ENCODE results near the gene SRRM4.

The SRRM4 gene

DNA sequence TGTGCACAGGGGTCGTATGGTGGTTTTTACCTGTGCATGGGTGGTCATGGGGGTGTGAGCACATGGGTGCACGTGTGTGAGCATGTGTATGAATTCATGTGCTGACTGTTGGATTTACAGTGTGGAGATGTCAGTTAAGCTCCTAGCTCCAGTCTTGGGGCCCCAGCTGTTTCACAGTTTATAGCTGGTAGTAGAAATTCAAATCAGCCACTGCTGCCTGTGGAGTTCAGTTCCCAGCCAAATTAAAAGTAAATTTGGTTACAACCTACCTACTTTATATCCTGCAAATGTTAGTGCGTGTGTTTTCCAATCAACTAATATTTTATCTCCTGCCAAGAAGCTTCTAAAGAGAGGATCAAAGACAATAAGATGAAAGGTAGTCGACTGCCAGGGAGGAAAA is 141.4 kb downstream of the SRRM4 start:
- DNase-seq, result no peak

DNA sequence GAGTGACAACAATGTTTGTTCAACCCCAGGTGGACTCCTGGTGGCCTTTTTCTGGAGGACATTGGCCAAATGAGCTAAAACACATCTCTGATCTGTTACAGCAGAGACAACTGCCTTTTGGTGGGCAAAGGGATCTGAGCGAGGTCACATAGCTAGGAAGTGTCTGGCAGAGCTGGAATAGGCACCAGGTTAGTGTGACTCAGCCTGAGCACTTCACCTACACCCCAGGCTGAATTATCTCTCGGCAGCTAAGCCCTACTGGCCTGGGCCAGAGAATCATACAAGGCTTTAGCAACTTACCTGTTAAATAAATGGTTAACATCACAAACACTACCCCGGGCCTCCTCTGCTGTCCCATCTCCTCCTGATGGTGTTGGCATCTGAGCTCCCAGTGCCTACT is 147.2 kb downstream of the SRRM4 start:
- no peak for DNase-seq

DNA sequence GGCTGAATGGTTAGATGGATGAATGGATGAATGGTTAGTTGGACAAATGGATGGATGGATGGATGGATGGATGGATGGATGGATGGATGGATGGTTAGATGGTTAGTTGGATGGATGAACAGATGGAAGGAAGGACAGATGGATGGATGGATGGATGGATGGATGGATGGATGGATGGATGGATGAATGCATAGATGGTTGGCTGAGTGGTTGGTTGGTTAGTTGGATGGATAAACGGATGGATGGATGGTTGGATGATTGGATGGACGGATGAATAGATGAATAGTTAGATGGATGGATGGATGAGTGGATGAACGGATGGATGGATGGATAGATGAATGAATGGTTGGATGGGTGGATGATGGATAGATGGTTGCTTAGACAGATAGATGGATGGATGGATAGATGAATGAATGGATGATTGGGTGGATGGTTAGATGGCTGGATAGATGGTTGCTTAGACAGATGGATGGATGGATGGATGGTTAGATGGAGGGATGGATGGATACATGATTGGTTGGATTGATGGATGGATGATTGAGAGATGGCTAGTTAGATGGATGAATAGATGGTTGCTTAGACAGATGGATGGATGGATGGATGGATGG is 148.6 kb downstream of the SRRM4 start:
- DNase-seq, result no peak

DNA sequence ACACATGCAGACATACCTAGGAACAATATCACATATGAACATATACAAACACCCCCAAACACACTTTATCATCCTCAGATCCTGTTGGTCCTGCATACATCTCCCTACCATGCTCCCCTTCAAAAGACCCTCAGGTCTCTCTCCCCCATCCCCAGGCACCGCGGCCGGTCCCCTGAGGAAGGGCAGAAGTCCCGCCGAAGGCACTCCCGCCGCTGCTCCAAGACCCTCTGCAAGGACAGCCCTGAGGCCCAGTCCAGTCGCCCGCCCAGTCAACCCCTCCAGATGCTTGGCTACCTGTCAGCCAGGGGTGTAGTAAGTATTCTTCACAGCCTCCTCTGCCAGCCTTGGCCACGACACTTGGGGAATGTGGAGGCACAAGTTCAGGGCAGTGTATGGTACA is 149.2 kb downstream of the SRRM4 start:
- no peak for DNase-seq

DNA sequence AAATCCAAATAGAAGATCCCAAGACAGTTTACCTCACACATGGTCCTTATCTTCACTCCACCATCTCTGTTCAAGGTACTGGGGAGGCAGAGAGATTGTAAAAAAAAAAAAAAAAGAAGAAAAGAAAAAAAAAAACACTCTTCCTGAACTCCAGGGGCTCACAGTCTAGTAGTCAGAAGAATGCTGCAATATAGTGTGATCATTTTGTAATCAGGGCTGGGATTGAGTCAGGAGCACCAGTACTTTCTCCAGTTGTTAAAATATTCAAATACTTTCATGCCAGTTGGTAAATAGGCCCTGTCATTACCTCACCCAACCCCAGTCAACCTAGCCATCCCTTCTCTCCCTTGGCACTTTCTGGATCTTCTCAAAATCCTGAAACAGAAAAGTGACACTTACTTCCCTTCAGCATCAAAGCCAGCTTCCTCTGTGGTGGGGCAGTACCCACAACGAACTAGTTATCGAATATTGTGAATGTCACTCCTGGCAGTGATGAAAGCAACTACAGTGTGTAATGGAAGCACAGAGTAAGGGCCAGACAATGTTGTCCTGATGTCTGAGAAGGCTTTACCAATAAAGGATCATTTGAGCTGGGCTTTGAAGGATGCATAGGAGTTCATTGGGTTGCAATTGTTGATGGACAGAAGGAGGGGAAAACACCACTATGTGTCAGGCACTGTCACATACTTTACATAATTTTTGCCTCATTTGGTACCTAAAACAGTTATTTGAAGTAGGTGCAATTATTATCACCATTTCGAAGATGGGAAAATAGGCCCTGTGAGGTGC is 153.1 kb downstream of the SRRM4 start:
- no peak for DNase-seq

DNA sequence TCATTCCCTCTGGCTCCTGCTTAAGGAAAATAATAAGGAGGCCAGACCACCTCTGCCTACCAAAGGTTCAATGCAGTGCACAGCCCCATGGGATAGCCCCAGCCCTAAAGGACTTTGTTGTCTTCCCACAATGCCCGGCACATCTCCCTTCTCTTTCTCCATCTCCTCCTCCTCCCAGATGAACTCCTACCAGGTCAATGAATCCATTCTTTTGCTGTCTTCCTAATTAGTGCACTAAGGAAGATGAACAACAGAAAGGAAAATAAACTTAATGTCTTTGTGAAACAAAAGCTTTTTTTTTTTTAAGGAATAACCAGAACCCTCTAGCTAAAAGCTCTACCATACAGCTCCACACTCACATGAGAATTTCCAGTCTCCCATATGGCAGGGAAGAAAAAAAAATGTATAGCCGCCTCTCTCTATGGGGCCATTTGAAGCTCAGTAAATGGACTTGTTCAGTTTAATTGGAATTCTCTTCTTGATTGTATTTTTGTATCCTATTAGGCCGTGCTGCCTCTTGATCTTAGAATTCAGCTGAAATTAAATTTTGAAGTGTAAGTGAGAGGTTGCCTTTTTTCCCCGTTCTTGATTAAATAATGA is 155.6 kb downstream of the SRRM4 start:
- DNase-seq, result no peak

DNA sequence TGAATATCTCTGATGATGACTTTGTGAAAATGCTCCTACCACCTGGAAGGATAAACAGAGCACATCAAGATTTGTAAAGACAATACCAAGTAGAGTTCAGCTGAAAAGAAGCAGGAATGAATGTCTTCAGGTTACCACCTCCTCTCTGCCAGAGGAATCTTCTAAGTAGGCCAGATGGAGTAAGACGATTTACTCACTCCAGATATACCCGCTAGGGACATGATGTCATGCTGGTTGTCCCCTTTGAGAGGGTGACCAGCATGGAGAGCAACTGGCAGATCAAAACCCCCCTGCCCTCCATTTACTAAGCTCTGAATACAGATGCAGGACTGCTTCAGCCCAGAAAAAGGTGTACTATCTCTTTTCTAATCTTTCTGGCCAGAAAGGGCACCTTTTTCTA is 158.1 kb downstream of the SRRM4 start:
- DNase-seq, result no peak

DNA sequence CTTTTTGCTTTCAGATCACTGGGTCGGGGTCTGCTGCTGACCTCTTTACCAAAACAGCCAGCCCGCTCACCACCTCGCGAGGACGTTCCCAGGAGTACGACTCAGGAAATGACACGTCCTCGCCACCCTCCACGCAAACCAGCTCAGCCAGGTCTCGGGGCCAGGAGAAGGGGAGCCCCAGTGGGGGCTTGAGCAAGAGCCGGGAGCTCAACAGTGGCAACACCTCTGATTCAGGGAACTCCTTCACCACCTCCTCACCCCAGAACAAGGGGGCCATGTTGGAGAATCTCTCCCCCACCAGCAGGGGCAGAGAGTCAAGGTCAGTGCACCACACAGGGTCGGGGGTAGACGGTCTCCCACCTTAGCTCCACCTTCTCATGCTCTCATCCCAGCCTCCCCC is 164.0 kb downstream of the SRRM4 start:
- DNase-seq, result no peak

DNA sequence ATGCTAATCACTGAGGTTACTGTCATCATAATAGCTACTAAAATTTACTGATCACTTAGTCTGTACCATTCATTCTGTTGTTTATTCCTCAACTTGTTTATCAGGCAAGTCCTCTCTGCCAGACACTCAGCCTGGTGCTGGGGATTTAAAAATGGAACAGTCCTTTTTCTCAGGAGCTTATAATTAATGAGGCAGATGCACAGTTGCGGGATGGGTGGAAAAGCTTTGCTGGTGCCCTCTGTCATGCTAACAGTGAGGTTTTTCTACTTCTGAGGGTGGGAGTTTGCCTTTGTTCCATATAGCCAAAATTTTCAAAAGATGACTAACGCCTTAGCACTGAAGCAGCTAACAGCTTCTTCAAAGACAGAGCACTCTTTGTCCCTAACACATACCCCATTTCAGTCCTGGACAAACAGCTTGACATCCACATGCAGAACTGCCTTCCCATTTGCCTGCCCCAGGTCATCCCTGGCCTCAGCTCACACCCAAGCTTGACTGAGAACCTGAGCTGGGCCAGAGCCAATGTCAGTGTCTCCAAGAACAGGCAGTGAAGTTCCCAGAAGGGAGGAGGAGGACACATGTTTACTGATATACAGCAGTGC is 166.6 kb downstream of the SRRM4 start:
- no peak for DNase-seq

DNA sequence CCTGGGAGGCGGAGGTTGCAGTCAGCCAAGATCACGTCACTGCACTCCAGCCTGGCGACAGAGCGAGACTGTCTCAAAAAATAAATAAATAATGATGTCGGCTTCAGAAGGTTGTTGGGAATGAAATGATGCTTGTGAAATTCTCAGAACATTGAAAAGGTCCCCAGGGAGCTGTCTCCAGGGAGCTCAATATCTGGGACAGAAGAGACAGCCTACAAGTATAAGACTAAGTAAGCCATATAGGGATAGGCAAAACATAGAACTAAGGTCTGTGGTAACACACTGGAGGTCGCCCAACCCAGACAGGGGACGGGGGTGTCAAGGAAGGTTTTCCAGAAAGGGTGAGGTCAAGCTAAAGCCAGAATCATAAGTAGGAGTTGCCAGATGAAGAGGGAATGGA is 167.9 kb downstream of the SRRM4 start:
- no peak for DNase-seq

DNA sequence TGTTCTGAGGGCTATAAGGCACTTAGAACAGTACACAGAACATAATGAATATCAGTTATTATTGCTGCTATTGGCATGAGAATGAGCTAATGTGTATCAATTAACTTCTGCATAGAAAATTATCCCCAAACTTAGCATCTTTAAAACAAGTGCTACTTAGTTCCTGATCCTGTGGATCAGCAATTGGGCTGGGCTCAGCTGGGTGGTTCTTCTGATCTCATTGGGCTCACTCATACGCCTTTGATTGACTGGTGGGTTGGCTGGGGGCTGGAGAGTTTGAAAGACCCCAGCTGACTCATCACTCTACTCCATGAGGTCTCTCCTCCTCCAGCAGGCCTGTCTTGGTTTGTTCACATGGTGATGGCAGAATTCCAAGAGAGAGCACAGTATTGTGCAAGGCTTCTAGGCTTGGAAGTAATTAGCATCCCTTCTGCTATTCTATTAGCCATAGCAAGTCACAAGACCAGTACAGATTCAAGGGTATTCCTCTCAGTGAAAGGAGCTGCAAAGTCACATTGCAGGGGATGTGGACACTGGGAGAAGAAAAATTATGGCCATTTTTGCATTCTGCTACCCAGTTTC is 170.2 kb downstream of the SRRM4 start:
- DNase-seq, result no peak

DNA sequence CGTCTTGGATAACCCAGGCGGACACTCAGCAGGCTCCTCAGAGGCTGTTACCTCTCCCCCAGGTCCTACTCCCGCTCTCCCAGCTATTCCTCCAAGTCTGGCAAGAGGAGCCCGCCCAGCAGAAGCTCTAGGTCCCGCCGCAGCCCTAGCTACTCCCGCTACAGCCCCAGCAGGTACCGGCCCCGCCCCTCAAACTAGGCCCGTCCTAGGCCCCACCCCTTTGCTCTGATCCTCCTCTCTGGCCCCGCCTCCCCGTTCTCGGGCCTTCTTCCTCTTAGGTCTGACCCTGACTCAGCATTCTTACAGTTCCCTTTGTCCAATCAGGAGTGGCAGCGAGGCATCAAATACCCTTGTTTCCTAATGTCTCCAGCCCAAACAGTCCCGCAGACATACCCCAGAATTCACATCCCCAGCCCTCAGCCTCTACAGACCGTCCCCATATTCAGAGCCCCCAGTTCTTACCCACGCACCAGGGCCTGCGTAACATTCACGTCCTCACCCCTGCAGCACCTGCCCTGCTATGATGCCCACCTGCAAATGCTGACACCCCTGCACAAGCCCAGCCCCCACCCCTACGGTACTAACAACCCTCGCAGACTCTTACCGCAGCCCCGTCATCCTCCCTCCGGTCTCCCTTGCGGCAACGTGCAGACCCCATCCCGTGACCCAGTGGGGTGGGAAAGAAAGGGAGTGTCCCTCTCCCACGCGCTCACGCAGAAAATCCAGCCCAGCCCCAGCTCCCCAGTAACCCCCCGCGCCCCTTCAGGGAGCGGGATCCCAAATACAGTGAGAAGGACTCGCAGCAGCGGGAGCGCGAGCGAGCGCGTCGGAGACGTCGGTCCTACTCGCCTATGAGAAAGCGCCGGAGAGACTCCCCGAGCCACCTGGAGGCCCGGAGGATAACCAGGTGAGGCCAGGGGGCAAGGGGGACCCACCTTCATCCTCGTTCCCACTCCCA is 172.4 kb downstream of the SRRM4 start:
- DNase-seq, result no peak

DNA sequence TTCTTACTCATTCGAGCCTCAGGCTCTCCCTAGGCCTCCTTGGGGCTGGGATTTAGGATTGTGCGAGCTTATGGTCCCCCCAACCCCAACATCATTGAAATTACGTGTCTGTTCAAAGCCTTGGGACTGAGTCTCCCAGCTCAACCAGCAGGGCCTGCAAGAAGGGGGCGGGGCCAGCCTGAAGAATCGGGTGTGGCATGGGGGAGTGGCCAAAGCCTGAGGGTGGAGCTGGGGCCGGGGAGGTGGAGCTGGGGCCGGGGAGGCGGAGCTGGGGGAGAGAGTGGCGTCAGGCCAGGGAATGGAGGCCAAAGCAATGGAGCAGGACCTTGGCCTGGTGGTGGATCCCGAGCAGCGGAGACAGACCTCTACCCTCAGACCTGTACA is 173.1 kb downstream of the SRRM4 start:
- DNase-seq, result no peak

DNA sequence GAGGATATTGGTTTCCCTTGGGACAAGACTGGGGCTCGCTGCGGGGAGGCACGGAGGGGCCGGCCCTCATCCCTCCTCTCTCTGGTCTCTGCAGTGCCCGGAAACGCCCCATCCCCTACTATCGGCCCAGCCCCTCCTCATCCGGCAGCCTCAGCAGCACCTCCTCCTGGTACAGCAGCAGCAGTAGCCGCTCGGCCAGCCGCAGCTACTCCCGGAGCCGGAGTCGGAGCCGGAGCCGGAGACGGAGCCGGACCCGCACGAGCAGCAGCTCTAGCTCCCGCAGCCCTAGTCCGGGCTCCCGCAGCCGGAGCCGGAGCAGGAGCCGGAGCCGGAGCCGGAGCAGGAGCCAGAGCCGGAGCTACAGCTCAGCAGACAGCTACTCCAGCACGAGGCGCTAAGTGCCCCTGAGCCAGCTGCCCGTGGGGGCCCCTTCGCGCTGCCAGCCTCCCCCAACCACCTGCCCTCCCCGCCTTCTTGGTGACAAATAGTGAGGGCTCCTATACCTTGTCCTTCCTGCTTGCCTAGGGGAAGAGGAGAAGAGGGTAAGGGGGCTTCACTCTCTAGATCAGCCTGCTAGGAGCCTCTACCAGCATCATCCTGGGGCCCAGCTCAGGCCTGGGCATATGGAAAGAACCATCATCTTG is 175.2 kb downstream of the SRRM4 start:
- no peak for DNase-seq

DNA sequence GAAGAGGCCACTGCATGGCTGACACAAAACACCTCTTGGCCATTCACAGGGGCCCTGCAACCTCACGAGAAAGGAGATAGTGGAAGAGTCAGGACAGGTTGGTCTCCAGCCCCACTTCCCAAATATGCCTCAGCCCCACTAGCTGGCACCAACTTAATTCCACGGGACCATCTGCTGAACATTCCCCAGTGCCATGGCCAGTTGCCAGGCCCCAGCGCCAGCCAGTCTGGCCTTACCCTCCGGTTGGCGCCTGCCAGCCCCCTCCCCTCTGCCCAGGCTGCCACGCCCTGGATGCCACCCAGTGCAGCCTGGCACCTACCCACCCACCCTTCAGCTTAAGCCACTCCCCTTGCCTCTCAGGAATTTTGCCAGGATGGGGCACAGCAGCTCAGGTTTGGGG is 176.2 kb downstream of the SRRM4 start:
- DNase-seq, result no peak

DNA sequence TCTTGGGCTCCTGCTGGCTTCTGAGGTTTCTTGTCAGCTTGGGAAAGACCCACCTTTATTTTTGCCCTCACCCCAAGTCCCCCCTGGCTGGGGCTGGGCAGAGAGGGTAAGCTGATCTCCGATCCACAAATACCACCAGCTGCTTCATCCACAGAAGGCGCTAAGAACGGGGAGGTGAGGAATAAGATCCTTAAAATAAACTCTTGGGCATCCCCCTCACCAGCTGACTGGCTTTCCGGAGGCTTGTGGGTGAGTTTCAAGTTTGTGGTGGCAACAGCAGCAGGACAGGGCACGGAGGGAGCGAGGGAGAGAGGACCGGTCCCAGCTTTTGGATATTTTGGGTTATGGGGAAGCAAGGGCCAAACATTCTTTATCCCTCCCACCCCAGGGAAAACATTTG is 176.6 kb downstream of the SRRM4 start:
- DNase-seq, result no peak

DNA sequence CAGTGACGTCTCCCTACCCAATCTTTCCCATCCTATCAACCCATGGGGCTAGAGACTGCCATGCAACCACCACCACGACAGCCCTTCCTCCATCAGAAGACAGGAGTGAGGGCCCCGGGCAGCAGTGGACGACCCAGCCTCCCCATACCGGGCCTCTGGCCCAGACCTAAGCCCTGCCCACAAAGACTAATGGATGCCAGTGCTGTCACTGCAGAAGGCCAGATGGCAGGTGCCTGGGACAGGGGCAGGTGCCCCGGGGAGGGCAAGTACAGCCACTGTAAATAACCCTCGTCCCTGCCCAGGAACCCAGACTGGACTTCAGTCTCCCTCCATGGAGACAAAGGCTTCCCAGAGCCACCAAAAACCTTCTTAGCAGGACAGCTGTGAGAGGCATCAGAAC is 177.1 kb downstream of the SRRM4 start:
- no peak for DNase-seq

DNA sequence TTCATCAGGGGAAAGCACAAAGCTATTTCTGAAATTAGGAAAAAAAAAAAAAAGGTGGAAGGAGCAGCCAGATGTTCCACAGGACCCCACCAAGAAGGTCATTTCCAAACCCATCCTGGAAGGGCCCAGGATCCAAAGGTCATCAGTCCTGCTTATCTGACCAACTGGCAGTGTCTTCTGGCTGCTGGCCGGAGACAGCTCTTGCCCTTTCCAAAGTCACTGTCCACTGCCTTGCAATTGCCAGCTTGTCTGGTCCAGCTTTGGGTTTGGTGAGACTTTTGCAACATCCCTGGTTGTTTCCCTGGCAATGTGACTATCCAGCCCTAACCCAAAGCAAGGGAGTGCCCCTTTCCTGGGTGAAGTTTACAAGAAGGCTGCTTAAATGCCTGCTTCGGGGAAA is 178.5 kb downstream of the SRRM4 start:
- no peak for DNase-seq

DNA sequence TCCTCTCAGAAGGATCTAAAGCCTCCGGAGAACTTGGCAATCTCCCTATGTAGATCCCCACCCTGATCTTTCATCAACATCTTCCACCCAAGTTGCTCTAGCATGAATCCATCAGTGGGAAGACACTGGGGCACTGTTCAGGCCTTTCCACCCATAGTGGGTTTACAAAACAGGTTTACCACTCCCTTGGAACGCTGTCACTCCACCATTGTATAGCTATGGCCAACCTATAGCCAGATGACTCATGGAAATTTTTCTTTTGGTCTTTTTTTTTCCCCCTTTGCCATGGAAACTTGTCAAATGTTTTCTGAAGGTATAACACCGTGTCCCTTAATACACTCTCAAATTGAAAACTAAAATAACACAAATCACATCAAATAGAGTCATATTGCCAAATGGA is 186.6 kb downstream of the SRRM4 start:
- DNase-seq, result no peak

DNA sequence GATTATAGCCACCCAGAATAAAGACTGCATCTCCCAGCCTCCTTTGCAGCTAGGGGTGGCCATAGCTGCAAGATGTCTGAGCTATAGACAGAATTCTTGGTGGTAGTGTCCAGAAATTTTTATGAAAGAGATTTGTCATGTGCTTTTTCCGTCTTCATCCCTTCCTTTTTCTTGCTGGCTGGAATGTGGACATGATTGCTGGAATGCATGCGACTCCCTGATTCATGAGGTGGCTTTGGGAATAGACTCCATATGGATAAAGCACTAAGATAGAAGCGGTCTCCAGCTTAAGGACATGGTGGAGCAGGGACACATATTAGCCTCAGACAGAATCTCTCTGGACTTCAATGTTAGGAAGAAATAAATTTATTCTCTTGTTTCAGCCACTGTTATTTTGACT is 187.4 kb downstream of the SRRM4 start:
- DNase-seq, result no peak

DNA sequence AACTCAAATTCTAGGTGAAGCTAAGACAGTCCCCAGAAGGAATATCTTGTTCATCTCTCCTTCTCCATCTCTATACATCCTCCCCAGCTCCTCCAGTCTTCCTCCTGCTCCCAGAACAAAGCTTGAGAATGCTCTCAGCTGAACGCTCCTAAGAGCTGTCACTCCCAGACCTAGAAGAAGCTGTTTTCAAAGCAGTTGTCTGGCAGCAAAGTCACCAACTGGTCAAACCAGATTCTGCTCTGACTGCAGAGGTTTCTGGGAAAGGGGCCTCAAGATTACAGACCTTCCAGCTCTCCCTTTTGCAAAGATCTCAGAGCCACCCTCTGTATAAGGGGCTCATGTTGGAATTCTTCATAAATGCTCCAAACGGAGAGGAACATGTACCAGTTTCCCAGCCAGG is 187.8 kb downstream of the SRRM4 start:
- DNase-seq, result no peak

DNA sequence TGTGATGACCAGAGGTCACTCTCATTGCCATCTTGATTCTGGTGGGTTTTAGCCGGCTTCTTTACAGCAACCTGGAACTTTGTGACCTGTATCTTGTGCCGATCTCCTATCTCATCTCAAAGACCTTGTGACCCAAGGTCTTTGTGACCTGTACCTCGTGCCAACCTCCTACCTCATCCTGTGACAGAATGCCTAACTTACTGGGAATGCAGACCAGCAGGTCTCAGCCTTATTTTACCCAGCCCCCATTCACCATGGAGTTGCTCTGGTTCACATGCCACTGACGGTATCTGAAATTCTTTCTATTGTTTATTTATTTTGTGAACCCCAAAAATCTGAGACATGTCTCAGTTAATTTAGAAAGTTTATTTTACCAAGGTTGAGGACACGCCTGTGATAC is 189.9 kb downstream of the SRRM4 start:
- no peak for DNase-seq
